ENCODE results near the gene MATCAP1.

MATCAP1 gene

GRCh38 chr16:67128417-67128816 is 55.3 kb downstream of the MATCAP1 start:
- no peak for DNase-seq (ENCODE audit: low spot score)

Data from Ammon's horn (tissue), 1 donor.